ENCODE measurements around the gene KAT6B. TPM values are rescaled to one million over a fixed set of nuclear protein-coding genes. Genes with fewer than 3 reads are reported as not detected.
"Not testable (repeated sequence)": the region's sequence is repeated elsewhere in the genome, so short reads cannot be mapped to it uniquely, and the experiment has no call there.

The KAT6B gene
- total RNA-seq, 1 donor from 2014 or later = 41.1 TPM

DNA sequence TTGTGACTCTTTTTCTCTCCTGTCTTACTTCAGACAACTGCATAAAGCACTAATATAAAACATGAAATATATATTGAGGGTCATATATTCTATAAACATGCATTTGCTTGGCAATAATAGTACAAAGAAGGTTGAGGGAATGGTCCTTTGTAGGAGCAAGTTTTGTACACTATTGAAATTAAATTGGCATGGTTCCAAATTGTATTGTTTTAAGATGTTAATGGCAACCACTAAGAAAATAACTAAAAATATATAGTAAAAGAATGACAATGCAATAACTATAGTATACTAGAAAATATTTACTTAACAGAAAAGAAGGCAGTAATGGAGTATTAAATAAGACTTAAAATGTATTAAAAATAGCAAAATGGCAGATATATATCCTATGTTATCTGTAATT is 33.7 kb upstream of the KAT6B start:
- H3K4me3 ChIP-seq = no peak overlapping the region
- no peaks in the 10 kb centered on the region for H3K4me1 ChIP-seq
- intact Hi-C loops (cut with DNase I) = no loop called here
- no peaks in the 10 kb centered on the region for H3K9me3 ChIP-seq
- H3K36me3 ChIP-seq = no peaks in the 10 kb centered on the region
- TF ChIP-seq, protein P1, sequence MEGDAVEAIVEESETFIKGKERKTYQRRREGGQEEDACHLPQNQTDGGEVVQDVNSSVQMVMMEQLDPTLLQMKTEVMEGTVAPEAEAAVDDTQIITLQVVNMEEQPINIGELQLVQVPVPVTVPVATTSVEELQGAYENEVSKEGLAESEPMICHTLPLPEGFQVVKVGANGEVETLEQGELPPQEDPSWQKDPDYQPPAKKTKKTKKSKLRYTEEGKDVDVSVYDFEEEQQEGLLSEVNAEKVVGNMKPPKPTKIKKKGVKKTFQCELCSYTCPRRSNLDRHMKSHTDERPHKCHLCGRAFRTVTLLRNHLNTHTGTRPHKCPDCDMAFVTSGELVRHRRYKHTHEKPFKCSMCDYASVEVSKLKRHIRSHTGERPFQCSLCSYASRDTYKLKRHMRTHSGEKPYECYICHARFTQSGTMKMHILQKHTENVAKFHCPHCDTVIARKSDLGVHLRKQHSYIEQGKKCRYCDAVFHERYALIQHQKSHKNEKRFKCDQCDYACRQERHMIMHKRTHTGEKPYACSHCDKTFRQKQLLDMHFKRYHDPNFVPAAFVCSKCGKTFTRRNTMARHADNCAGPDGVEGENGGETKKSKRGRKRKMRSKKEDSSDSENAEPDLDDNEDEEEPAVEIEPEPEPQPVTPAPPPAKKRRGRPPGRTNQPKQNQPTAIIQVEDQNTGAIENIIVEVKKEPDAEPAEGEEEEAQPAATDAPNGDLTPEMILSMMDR (IDR thresholded peaks at IDR 0.05) = no peak
- H3K27me3 ChIP-seq = no peaks in the 10 kb centered on the region
- H3K27ac ChIP-seq = no peak overlapping the region
- no peak for DNase-seq (ENCODE audit: low spot score in 2 of 2)

DNA sequence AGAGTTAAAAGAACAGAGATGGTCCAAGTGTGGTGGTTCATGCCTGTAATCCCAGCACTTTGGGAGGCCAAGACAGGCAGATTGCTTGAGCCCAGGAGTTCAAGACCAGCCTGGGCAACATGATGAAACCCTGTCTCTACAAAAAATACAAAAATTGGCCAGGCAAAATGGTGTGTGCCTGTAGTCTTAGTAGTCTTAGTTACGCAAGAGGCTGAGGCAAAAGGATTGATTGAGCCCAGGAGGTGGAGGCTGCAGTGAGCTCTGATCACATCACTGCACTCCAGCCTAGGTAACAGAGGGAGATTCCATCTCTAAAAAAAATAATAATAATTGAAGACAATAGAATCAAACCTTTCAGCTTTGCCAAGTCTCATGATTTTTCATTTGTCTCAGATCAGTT is 33.2 kb upstream of the KAT6B start:
- H3K4me1 ChIP-seq; H3K27me3 ChIP-seq; H3K36me3 ChIP-seq; H3K9me3 ChIP-seq; H3K27ac ChIP-seq; H3K4me3 ChIP-seq; intact Hi-C loops (cut with DNase I); DNase-seq (ENCODE audit: low spot score in 2 of 2): not testable (repeated sequence)

DNA sequence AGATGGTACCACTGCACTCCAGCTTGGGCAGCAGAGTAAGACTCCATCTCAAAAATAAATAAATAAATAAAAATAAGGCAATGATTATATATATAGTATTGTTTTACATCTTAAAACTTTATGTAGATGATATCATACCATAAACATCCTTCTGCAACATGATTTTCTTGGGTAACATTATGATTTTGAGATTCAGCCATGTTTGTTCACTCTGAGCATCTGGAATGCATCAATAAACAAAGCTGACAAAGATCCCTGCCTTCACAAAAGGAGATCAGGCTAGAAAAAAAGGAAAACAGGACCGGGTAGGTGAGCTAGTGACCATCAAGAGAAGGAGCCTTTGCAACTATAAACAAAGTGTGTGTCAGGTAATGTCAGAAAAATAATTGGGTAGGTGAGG is 31.9 kb upstream of the KAT6B start:
- H3K4me3 ChIP-seq = no peak overlapping the region
- no peak for DNase-seq (ENCODE audit: low spot score in 2 of 2)
- intact Hi-C loops (cut with DNase I) = no loop called here
- no peaks in the 10 kb centered on the region for H3K27me3 ChIP-seq
- H3K9me3 ChIP-seq = no peaks in the 10 kb centered on the region
- peaks cover 0 to under 1% of the 10 kb centered on the region in 2 donors for H3K4me1 ChIP-seq
- H3K36me3 ChIP-seq = no peaks in the 10 kb centered on the region
- TF ChIP-seq, protein P1 (IDR thresholded peaks at IDR 0.05) = no peak
- H3K27ac ChIP-seq = no peak overlapping the region

DNA sequence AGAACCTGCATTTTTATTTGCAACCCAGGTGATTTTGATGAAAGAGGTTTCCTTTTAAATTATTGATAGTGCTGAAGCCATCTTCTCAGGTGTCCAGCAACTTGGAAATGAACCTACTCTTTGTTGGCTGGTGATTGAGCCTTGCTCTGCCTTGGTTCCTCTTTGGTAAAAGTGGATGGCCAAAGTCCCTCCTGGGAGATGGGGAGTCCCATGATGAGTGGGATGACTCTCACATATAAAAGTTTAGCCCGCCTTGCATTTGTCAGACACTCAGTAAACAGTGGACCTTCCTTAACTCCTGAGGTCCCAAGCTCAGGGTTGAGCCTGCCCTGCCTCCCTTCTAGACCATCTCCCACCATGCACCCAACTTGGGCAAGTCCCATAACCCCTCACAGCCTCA is 28.9 kb upstream of the KAT6B start:
- no peaks in the 10 kb centered on the region for H3K9me3 ChIP-seq
- no peak for DNase-seq (ENCODE audit: low spot score in 2 of 2)
- H3K27ac ChIP-seq = no peak overlapping the region
- TF ChIP-seq, protein P1 (IDR thresholded peaks at IDR 0.05) = no peak
- H3K4me1 ChIP-seq = peaks cover 0 to 7% of the 10 kb centered on the region in 2 donors
- H3K4me3 ChIP-seq = no peak overlapping the region
- H3K36me3 ChIP-seq = no peaks in the 10 kb centered on the region
- intact Hi-C loops (cut with DNase I) = no loop called here
- H3K27me3 ChIP-seq = no peaks in the 10 kb centered on the region

DNA sequence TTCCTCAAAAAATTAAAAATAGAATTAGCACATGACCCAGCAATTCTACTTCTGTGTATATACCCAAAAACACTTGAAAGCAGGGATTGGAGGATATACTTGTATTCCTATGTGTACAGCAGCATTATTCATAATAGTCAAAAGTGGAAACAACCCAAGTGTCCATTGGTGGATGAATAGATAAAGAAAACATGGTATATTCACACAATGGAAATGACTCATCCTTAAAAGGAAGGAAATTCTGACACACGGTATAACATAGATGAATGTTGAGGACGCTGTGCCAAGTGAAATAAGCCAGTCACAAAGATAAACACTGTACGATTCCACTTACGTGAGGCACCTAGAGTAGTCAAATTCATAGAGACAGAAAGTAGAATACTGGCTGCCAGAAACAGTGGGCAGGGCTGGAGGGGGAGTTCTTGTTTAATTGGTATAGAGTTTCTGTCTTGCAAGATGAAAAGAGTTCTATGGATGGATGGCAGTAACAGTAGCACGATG is 26.6 kb upstream of the KAT6B start:
- TF ChIP-seq, protein P1 (IDR thresholded peaks at IDR 0.05) = no peak
- Histone ChIP-seq H3K27me3 (no peaks in the 10 kb centered on the region), H3K4me1 (peaks cover 0 to 7% of the 10 kb centered on the region in 2 donors), H3K4me3 (no peak overlapping the region), H3K9me3 (no peaks in the 10 kb centered on the region), H3K27ac (no peak overlapping the region), H3K36me3 (no peaks in the 10 kb centered on the region)
- intact Hi-C loops (cut with DNase I) = no loop called here
- DNase-seq (ENCODE audit: low spot score in 2 of 2) = no peak

DNA sequence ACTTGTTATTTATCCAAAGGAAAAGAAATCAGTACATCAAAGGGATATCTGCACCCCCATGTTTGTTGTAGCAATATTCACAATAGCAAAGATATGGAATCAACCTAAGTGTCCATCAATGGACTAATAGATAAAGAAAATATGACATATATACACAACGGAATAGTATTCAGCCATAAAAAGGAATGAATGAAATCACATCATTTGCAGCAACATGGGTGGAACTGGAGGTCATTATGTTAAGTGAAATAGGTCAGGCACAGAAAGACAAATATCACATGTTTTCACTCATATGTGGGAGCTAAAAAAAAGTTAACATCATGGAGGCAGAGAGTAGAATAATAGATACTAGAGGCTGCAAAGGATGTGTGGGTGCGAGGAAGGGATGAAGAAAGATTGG is 25.0 kb upstream of the KAT6B start:
- Histone ChIP-seq H3K36me3 (no peaks in the 10 kb centered on the region), H3K4me3 (no peak overlapping the region), H3K27ac (no peak overlapping the region), H3K9me3 (no peaks in the 10 kb centered on the region), H3K4me1 (peaks cover 0 to 7% of the 10 kb centered on the region in 2 donors), H3K27me3 (no peaks in the 10 kb centered on the region)
- TF ChIP-seq, protein P1 (IDR thresholded peaks at IDR 0.05) = no peak
- DNase-seq (ENCODE audit: low spot score in 2 of 2) = no peak
- intact Hi-C loops (cut with DNase I) = no loop called here
